Right lobe of liver (tissue), 4 donors: ENCODE data around the gene ACER3.

Source experiments
- CTCF ChIP-seq, 4 donors: fragments of 200-600 bp in 3 of 4; fragments of 450-650 bp in 1 of 4; IDR thresholded peaks; one replicate each; pipeline versions ENCODE4 v1.5.1 to v1.8.0; 2016 to 2022; ENCODE audit warnings: antibody characterized with exemption in 4 of 4, mild to moderate bottlenecking in 2 of 4
- POLR2A ChIP-seq: fragments of 450-650 bp; IDR thresholded peaks from one replicate; pipeline ENCODE4 v1.6.1; 2017; ENCODE audit warnings: antibody characterized with exemption, mild to moderate bottlenecking
- donor health status: DM: no; HTN: no; CAD: no.
- donor health status: DM: no; HTN: no; CAD: no.
- donor health status: DM: no; HTN: yes; CAD: no.

DNA sequence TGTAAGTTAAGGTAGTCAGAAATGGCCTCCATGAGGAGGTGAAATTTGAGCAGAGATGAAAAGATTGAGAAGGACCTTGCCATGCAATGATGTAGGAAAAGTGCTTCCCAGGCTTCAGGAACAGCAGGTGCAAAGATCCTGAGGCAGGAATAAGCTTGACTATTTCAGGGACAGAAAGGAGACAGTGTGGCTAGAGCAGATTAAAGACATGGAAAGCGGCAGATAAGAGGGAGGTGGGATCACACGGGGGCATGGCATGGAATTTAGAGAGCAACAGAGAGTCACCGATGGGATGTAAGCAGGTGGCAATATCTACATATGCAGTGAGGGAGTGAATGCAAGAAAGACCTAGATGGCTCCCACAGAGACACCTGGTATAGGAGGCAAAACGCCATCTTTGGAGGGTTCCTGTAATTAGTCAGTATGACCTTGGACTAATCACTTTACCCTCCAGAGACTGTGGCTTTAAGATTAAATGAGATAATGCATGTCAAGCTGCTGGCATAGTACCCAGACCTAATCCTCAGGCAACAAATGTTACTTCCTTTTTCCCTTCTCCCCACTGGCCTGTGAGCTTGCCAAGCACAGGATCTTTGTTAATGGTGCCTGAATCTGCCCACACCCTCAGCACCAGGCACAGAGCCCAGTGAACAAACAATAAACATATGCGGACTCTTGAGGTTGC lies 24.6 kb upstream of the ACER3 start:
- no peak for TF ChIP-seq POLR2A
- no peak for TF ChIP-seq CTCF (IDR thresholded peaks at IDR 0.05)
